Esophagus muscularis mucosa (tissue), 3 donors: ENCODE measurements around the gene SERPINB6.

Experiments used
- CTCF ChIP-seq, 3 experiments: fragments of 200-600 bp in 2 of 3; fragments of 450-650 bp in 1 of 3; sonication (generic) in 2 of 3; IDR thresholded peaks; one replicate each; pipeline ENCODE4 v1.5.1; 2017 to 2019; ENCODE audit warnings: antibody characterized with exemption in 3 of 3, mild to moderate bottlenecking in 2 of 3, moderate library complexity in 1 of 3
- POLR2A ChIP-seq: fragments of 450-650 bp; IDR thresholded peaks from one replicate; pipeline ENCODE4 v1.6.1; 2017; ENCODE audit warnings: antibody characterized with exemption, moderate library complexity, mild to moderate bottlenecking, low read depth
- POLR2AphosphoS5 ChIP-seq, 2 donors: sonication (generic); formaldehyde crosslinking; IDR thresholded peaks; one replicate each; pipeline ENCODE4 v1.6.1; 2017; ENCODE audit warnings: antibody characterized with exemption in 2 of 2

GRCh38 chr6:2967936-2968335 lies 3.4 kb downstream of the SERPINB6 start:
- TF ChIP-seq CTCF (IDR thresholded peaks at IDR 0.05) (no peak), POLR2A (no peak), POLR2AphosphoS5 (IDR thresholded peaks at IDR 0.05) (no peak)
